ENCODE results near the gene OTOG.
A peak's percentile ranks its signal among the peaks of the same experiment; 100 is the strongest.

OTOG gene

DNA sequence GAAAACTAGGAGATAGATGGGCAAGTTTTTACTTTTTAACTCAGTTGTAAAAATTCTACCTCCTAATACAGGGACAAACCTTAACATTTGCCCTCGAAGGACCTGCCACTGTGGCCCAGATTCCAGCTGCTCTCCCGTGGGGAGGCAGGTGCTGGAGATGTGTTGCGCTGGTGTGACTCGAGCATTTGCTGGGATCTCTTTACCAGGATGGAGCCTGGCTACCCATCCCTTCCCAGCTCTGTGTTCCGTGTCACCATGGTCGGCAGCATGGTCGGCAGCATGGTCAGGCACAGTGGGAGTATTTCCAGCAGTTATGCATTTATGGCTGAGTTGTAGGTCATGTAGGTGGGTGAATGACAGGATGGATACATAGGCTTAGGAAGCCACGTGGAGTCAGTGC, 41.1 kb downstream of the OTOG start:
- DNase-seq (ENCODE audit: low read depth in 2 of 2), result no peak

- DNase-seq (ENCODE audit: low read depth in 2 of 2), result no peak
Measured at GRCh38 chr11:17588721-17589120, 41.7 kb downstream of the OTOG start.

DNA sequence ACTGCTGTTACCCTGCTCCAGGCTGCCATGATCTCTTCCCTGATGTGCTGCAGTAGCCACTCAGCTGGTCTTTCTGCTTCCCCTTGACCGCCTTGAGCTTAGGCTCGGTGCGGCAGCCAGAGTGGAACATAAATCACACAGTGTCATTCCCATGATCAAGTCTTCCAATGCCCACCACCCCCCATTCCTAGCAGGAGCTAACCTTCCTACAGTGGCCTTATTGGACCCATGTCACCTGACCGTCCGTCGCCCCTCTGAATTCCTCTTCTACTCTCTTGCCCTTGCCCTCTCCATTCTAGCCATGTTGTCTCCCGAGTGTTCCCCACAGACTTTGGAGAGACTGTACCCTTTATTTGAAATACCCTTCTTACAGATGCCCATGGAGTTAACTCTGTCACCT, 43.4 kb downstream of the OTOG start:
- no peak for DNase-seq (ENCODE audit: low read depth in 2 of 2)

DNA sequence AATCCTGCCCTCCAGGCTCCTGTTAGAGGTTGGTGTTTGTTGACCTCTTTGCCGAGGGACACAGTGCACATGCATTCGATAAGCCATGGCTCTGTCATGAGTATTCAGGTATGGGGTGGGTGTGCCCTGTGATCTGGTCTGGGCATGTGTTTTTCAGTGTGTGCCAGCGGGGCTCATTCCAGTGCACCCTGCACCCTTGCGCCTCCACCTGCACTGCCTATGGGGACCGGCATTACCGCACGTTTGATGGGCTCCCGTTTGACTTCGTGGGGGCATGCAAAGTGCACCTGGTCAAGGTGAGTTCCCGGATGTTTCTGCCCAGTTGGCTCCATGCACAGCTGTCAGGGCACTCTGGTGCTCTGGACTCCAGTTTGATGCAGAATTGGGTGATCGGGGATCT, 44.2 kb downstream of the OTOG start:
- no peak for DNase-seq (ENCODE audit: low read depth in 2 of 2)

GRCh38 chr11:17593466-17594245, 46.6 kb downstream of the OTOG start:
- no peak for DNase-seq (ENCODE audit: low read depth in 2 of 2)

DNA sequence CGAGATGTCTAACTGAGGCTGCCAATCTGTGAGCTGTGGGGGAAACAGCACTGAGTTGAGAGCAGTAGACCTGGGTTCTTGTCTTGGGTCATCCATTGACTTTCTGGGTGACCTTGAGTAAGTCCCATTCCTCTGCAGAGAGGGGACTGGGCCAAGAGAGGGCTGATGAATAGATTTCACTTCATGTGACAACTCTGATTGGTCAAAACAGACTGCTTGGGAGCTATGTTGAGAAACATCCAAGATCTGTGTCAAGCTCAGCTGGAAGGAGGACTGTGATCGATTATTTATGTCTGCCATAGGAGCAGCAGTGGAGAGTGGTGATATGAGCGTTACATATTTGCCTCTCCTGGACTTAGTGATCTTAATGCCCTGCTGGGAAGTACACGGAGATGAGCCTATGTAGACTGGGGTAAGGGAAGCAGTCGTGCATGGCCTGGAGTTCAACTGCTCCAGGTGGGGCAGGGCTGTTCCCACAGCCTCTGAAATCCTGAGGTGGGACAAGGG, 47.7 kb downstream of the OTOG start:
- DNase-seq (ENCODE audit: low read depth in 2 of 2), result no peak

DNA sequence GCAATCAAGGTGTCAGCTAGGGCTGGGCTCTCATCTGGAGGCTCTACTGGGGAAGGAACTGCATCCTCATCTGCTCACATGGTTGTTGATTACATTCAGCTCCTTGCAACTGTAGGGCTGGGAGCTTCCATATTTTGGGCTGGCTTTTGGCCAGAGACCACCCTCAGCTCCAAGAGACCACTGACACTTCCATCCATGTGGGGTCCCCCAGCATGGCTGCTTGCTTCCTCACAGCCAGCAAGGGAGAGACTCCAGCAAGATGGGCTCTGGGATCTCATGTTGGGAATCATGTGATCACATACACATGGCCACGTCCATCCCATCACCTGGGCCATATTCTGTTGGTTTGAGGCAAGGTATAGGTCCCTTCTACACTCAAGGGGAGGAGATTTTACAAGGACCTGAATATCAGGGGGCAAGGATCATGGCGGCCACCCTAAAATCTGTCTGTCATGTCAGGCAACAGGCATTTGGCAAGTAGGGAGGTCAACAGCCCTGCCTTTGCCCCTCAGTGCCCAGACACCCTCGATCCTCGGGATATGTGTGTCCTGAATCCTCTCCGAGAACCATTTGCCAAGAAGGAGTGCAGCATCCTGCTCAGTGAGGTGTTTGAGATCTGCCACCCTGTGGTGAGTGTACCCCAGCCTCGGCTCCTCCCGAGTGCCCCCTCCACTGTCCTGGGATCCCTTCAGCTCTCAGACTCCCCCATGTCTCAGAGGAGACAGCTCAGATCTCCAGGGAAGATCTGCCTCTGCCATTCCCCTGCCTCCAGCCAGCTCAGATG, 48.7 kb downstream of the OTOG start:
- no peak for DNase-seq (ENCODE audit: low read depth in 2 of 2)

DNA sequence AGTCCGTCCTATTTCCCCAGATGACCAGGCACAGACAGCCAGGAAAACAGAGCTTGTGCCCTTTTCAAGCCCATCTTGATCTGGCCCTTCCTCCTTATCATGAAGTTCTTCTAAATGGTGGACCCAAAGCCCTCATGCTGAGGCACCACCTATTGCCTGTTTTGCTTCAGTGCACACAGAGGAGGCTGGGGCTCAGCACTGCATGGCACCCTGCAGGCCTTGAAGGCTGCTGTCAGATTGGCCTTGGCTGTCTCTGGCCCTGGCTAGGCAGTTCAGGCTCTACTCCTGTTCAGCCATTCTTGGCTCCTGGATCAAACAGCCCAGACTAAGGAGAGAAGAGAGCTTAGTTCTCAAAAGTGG, 49.2 kb downstream of the OTOG start:
- DNase-seq (ENCODE audit: low read depth in 2 of 2), result no peak

- no peak for DNase-seq (ENCODE audit: low read depth in 2 of 2)
Measured at GRCh38 chr11:17596711-17597110, 49.7 kb downstream of the OTOG start.

DNA sequence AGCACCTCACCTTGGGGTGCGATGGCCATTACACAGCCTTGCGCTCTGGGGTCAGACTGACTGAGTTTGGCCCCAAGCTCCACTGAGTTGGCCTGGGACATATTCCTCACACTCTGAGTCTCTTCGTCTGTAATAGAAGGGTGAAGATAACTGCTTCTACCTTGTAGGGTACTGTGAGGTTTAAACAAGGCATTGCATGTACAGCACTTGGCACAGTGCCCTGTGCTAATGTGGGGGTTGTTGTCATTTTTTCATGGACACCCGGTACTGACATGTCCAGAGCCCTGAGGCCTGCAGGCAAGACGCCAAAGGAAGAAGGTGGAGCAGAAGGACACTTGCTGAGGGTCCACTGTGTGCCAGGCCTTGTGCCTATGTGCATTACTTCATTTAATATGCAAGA, 50.7 kb downstream of the OTOG start:
- DNase-seq (ENCODE audit: low read depth in 2 of 2), result no peak

GRCh38 chr11:17598700-17599459, 51.8 kb downstream of the OTOG start:
- DNase-seq (ENCODE audit: low read depth in 2 of 2), result peak; percentile 36 to 40

GRCh38 chr11:17599460-17599925, 52.4 kb downstream of the OTOG start:
- DNase-seq (ENCODE audit: low read depth in 2 of 2), result no peak

DNA sequence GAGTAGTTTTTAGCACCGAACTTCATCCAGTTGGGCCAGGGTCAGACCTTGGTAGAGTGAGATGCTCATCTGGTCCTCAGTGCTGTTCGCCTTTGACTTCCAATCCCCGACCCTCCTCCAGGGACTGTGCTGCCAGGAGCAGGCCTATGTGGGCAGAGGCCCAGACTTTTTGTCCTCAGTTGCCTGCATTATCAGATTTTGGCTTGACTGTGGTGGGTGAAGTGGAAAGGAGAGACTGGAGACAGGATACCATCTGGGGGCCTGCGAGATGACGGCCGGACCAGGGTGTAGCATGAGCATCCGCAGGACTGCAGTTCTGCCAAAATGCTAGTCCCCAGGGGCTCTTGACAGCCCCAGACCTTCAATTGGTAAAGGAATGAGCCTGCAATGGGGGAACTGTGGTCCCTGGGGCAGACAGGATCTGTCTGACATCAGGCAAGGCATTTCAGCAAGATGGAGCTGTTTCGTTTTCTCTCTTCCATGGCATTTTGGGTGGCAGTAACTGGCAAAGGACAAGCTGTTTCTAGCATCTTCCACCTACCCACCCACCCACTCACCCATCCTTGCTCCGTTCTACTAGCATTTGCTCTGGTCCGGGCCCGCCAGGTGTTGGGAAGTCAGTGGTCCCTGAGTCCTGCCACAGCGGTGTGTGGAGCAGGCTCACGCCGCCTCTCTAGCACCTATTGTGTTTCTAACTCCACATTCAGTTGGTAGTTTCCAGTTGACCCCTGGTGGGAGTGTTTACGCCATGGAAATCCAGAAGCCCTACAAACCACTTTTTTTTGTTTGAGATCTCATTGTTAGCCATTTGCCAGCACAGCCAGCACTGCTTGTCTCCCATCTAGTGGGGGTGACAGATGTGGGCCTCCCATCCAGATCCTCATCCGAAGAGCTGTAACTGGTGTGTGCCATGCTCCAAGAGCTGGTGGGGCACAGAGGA, 53.5 kb downstream of the OTOG start:
- no peak for DNase-seq (ENCODE audit: low read depth in 2 of 2)

DNA sequence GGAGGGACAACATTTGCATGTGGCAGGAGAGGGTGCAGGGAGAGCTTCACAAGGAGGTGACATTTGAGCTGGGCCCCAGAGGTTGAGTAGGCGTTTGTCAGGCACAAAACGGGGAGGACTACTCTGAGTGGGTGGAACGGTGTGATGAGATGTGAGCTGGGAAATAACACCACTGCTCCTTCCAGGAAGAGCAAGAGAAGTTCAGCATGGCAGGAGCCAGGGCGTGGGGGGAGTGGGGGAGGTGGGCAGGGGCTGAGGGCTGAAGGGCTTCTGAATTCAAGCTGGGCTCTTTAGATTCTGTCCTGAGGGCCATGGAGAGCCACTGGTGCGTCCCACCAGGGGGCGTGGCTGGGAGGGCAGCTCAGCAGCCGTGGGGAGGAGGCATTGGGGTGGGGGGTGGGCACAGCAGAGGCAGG, 54.2 kb downstream of the OTOG start:
- DNase-seq (ENCODE audit: low read depth in 2 of 2), result no peak

DNA sequence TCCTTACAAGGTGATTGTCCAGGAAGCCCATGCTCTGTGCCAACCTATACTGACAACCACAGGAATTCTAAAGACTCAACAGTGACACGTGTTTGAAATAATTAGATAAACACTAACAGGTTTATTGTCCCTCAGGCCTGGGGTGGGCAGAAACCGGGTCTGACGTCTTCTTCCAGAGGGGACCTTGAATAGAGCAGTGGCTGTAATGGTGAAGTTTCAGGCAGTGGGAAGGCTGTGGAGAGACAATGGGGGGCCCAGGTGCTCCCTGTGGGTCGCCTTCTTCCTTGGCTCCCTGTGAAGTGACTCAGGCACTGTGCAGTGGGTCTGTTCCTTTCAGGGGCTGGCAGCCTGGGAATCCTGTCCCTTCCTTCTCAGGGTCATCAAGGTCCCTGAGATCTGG, 54.6 kb downstream of the OTOG start:
- no peak for DNase-seq (ENCODE audit: low read depth in 2 of 2)

DNA sequence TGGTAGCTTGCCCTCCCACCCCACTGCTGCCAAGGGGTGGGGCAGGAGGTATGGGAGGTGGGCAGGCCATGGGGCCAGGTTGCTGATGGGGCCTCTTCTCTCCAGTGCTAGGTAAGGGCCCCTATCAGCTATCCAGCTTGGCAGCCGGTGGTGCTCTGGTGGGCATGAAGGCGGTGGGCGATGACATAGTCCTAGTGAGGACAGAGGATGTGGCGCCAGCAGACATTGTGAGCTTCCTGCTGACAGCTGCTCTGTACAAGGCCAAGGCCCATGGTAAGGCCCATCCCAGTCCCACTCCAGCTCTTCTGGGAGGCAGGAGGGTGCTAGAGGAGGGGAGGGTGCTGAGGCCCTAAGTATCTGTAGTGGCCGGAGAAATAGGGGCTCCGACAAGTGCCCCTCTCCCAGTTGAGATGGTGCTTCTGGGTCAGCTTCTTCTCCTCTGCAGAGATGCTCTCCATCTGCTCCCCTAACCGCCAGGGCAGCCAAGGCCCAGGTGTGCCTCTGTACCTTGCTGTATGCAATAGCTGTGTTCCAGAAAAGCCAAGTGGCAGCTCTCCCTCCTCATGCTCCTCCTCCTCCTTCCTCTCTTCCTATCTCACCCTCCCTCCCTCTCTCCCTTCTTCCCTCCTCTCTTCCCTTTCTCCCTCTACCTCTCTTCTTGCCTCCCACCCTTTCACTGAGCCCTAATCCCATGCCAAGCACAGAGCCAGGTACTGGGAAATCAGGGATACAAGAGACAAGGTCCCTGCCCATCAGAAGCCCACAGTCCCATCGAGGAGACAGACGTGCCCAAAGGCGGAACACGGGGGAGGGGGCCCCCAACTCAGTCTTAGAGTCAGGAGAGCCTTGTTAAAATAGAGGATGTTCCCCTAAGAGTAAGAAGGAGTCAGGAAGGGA, 55.3 kb downstream of the OTOG start:
- no peak for DNase-seq (ENCODE audit: low read depth in 2 of 2)

DNA sequence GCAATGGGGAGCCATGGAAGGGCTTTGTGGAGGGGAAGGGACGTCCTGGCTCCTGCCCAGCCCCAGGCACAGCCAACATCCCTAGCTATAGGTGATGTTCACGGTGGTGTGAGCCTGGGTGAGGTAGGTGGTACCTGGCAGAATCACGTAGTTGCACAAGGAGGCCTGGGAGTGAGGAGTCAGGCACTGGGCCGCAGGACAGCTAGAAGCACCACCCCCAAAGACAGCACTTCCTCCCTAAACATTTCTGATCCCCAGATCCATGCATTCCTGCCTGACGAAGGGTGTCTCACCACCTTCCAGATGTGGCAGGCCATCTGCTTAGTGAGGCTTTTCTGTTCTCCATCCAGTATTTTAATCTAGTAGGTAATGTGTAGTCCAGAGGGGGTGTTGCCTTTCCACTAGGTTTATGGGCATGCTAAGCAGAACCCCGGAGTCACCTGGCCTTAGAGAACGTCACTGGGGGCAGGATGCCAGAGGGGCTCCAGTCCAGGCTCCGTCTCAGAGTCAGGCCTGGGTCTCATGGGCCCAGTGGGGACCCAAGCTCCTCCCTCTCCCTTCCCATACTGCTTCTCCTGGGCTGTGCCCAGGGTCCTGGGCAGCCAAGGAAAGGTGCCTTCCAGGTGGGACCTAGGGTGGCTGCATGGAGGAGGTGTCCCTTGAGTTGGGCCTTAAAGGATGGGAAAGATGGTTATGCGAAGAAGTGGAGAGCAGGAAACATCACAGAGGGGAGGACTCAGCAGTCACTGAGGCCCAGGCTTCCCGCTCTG, 56.2 kb downstream of the OTOG start:
- no peak for DNase-seq (ENCODE audit: low read depth in 2 of 2)

DNA sequence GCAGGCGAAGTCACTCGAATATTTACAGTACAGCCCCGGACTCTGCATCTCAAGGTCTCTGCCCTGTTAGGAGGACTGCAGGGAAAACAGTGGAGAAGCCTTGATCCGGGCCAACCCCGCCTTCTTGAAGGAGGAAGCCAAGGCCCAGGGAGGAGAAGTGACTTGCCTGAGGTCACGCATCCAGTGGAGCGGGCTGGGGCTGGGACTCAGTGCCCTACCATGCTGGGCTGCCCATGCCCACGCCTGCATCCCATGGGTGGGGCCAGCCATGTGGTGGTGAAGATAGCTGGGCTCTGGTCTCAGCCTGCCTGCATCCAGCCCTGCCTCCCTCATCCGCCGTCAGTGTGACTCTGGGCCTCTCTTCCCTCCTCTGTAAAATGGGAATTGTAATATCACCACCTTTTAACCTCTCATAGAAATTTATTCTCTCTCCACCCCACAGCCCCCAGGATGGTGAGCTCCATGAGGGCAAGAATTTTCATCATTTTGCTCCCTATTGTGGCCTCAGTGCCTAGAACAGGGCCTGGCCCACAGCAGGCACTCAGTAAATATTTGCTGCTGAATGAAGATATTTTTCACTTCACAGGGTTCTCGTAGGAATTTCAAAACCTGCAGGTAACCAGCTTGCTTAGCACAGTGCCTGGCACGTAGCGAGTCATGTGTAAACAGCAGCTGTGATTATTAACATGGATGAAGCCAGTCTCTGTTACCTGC, 57.3 kb downstream of the OTOG start:
- no peak for DNase-seq (ENCODE audit: low read depth in 2 of 2)

DNA sequence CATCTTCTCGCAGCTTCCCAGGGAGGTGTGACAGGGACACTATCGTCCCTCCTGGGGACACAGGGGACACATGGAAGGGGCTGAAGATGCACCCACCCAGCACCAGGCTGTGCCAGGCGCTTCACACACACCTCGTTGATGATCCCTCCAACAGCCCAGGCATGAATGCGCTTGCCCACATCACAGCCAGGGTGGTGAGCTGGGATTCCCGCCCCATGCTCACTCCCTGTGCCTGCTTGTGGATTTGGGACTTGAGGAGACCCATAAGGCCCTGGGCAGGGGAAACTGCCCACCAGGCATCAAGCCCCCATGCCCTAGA, 57.8 kb downstream of the OTOG start:
- DNase-seq (ENCODE audit: low read depth in 2 of 2), result no peak

All from activated CD8-positive, alpha-beta memory T cell treated with anti-CD3 and anti-CD28 coated beads for 4 hours (primary cell).